ENCODE measurements around the gene NOS3.

Gene NOS3

DNA sequence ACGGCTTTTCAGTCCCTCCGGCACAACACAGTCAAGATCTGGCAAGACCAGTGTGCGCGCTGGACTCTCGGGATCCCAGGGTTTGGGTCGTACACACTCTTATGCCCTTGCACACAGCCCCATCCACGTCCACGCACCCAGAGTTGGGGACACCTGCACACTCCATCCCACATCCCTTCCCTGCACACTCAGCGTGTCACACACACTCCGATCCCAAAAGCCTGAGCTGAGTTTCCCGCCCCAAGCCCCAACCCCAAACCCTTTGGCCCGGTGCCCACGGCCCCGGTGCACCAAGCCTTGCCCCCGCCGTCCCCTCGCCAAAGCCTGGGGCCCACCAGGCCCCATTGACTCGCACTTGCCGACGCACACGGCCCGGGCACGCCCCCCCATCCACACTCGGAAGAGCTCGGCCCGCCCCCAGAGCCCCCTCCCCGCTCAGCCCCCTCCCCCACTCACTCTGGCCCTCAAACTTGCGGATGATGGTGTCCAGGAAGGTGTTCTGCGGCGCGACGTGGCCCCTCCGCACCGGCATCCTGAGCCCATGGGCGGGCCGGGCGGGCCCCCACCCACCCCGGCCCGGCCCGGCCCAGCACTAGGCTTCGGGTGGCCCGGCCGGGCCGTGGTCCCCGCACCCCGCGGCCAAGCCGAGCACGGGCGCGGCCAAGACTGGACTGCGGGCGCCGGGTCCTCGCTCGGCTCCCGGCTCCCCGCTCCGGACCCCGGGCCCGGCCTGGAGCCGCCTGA, 13.3 kb upstream of the NOS3 start:
- DNase-seq (ENCODE audit: extremely low read depth in 1 of 2, low read depth in 1 of 2), result no peak

DNA sequence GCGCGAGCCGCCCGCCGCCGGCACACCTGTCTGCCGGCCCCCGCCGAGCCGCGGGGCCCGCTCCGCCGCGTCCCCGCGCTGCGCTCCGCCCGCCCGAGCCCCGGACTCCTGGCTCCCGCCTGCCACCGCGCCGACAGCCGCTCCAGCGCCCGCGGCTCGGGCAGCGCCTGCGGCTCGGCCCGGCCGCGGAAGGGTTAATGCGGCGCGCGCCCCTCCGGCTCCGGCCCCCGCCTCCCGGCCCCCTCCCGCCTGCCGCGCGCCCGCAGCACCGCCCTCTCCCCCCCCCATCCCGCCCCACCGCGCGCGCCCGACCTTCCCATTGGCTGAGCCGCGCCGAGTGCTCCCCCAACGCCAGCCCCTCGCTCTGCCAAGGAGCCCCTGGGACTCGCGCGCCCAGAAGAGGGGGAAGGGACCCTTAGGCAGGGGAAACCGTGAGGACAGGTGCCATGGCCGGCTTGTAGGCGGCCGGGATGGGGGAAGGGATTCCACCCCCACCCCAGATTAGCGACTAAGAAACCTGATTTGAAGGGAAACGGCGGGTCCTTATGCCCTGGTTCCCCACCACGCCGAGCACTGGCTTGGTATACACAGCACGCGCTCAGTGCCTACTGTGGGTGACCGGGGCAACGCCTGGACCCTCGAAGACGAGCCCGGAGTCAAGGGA, 12.6 kb upstream of the NOS3 start, which contains the start of gene KCNH2:
TSS of gene KCNH2 (minus strand) at position 196 of the 664 bp plus-strand sequence. CDS start 408 bp downstream, outside the sequence.
- DNase-seq (ENCODE audit: extremely low read depth in 1 of 2, low read depth in 1 of 2), result no peak

DNA sequence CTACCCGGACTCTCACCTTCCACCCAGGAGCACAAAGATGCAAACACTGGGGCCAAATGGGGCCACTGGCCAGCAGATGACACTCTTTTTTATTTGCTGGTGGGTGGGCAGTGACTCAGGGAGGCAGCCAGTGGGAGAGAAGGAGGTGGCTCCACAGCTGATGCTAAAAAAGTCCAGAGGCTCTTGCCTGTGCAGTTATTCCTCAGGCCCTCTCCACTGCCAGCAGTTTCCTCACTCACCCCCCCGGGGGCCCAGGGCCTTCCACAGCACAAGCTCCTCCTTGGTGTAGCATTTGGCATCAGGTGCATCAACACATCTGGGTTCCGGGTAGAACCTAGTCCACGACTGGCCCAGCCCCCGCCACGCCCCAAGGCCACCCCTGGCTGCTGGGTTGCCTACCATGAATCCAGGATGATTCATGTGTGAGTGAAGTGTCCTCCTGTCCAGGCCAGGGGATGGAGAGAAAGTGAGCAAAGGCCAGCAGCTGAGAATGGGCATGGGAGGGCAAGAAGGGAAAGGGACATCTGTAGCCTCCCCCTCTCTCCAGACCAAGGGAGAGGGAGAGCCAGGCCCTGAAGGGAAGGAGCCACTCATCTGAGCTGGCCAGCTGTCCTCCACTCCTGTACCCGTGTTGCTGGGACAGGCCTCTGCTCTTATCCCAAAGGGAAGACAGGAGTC, 11.0 kb upstream of the NOS3 start:
- DNase-seq (ENCODE audit: extremely low read depth in 1 of 2, low read depth in 1 of 2), result no peak

DNA sequence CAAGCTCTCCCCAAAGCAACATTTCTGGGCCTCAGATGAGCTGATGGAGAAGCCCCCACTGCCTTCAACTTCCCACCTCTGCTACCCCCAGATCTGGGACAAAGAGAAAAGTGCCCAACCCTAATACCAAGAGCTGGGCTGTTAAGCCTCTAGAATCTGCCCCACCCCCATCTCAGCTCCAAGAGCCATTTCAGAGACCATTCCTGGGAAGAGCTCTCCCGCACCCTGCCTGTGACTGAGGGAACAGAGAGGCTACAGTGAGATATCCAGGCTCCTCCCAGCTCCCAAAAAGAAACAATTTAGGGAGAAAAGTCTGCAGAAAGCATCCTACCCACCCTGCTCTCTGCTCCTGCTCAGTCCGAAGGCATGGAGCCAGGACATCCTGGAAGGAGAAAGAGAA, 10.2 kb upstream of the NOS3 start:
- DNase-seq (ENCODE audit: extremely low read depth in 1 of 2, low read depth in 1 of 2), result no peak

DNA sequence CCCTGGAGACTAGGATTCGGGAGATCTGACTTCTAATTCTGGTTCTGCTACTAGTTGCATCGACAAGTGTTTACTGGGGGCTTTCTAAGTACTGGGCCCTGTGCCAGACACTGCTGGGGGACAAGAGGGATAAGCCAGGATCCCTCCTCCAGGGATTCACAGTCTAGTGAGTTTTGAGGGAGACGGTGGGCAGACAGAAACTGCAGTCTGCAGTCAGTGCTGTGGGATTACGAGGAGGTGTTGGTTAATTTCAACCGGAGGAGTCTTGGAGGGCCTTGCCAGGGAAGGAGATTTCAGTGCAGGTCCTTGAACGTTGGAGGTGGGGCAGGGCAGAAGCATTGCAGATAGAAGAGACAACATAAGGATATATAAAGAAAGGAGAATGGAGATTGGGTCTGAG, 9.2 kb upstream of the NOS3 start:
- DNase-seq (ENCODE audit: extremely low read depth in 1 of 2, low read depth in 1 of 2), result no peak

DNA sequence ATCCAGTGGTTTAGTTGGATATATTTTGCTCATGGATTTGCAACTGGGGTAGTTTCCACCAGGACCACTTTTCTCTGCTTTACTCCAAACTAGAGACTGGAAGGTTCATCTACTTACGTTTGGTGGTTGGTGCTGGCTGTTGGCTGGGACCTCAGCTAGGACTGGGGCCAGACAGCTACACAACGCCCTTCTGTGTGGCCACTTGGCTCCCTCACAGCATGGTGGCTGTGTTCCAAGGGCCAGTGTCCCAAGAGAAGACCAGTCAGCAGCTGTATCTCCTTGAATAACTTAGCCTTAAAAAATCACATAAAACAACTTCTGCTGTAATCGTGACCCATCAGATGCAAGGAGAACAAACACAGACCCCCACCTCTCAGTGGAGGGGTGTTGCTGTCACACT, 8.5 kb upstream of the NOS3 start:
- DNase-seq (ENCODE audit: extremely low read depth in 1 of 2, low read depth in 1 of 2), result no peak

DNA sequence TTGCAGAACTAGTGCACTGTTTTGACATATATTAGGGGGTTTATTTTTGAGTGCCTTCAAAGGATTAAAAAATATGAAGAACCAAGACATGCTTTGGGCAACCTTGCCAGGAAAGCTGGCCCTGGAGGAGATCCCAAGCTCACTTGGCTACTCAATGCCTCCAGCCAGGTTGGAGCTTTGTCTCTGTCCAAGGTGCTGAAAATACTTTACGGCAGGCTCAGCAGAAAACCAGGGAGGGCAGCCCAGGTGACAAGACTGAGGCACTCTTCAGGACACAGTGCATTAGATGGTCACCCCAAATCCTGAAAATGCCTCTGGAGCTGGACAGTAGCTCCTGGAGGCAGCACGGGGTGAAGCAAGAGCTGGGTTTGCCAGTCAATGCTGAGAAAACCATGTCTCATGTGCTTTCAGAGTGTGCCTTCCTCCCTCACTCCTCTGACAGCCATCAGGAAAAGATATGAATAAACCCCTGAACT, 6.9 kb upstream of the NOS3 start:
- DNase-seq (ENCODE audit: extremely low read depth in 1 of 2, low read depth in 1 of 2), result no peak

DNA sequence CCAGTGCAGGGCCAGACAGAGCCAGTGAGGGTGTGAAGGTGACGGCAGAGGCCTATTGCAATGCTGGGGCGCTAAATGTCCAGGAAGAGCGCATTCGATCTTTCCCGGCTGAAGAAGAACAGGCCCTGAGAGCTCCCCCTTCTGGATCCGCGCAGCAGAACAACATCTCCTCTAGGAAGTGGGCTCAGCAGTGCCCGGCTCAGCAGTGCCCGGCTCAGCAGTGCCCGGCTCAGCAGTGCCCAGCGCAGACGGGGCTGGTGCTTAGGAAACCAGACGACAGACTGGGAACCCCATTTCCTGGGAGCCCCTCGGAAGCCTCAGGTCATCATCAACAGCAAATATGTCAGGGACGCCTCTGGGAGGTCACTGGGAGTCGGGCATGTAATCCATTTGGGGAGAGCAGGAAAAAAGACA, 4.7 kb upstream of the NOS3 start:
- no peak for DNase-seq (ENCODE audit: extremely low read depth in 1 of 2, low read depth in 1 of 2)

DNA sequence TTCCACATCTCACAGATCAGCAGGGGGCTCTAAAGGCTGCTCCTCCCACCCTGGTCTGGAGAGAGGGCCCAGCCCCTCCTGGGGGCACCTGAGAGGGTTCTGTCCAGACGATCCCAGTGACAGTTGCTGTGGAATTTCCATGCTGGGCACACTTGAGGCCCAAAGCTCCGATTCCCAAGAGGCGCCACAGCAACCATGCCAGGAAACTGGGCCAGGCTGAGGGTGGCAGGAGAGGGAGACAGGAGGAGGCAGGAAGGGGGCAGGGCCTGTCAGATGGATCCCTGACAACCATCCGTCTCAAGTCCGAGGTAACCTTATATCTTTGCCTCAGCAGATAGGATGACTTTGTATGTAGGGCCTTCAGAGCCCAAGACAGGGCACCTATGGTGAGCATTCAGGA, 4.3 kb upstream of the NOS3 start:
- no peak for DNase-seq (ENCODE audit: extremely low read depth in 1 of 2, low read depth in 1 of 2)

DNA sequence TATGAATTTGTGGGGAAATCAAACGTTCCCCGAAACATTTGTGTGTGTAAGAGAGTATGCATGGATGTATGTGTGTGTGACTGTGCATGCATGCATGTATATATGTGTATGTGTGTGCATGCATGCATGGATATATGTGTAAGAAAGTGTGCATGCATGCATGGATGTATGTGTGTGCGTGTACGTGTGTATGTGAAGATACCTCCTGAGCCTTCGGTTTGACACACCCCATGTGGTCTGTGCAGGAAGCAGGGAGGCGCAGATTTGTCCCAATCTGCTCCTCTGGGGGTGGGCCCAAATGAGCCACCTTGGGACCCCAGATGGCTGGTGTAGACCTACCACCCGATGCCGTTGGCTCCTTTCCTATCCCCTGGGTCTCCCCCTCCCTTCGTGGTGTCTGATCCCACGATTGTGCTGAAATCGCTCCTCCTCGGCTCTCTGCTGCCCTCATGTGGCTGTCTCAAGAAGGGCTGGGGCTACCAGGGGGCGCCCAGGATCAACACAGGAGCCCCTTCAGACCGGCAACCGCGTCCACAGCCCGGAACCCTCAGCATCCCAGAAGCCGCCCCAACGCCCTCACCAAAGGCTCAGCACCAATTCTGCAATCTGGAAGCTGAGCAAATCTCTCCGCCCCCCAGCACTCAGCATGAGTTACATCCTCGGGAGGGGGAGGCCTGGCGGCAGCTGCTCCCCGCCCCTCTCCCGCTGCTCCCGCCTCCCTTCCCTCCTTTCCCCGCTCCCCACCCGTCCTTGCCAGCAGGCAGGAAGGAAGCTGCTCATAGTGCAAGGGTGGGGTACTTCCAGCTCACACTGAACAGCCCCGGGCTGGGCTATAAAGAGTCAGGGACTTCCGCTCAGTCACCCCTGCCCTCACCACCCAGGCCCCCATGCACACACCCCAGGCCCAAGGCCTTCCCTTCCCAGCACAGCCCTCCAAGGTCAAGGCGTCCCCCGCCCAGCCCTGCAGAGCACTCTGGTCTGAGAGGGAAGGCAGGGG, 2.3 kb upstream of the NOS3 start:
- DNase-seq (ENCODE audit: extremely low read depth in 1 of 2, low read depth in 1 of 2), result no peak

DNA sequence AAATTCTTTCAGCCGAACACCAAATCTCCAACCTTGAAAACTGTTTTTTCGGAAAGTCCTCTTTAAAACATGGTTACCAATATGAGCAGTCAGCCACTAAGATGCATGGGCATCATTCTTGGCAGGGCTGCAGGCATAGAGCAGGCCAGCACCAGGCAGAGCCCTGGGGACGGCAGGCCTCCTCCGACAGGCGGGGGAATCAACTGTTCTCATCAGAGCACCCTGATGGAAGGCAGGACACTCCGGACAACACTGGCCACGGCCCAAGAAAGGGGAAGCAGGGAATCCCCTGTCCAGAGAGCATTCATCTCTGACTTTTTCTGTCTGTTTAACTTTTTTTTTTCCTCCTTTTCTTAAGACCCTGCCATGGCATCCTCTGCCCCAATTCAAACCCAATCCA, 1.4 kb upstream of the NOS3 start:
- DNase-seq (ENCODE audit: extremely low read depth in 1 of 2, low read depth in 1 of 2), result no peak

DNA sequence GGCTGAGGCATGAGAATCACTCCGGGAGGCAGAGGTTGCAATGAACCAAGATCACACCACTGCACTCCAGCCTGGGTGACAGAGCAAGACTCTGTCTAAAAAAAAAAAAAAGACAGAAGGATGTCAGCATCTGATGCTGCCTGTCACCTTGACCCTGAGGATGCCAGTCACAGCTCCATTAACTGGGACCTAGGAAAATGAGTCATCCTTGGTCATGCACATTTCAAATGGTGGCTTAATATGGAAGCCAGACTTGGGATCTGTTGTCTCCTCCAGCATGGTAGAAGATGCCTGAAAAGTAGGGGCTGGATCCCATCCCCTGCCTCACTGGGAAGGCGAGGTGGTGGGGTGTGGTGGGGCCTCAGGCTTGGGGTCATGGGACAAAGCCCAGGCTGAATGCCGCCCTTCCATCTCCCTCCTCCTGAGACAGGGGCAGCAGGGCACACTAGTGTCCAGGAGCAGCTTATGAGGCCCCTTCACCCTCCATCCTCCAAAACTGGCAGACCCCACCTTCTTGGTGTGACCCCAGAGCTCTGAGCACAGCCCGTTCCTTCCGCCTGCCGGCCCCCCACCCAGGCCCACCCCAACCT, 1.3 kb downstream of the NOS3 start:
- DNase-seq (ENCODE audit: extremely low read depth in 1 of 2, low read depth in 1 of 2), result no peak

DNA sequence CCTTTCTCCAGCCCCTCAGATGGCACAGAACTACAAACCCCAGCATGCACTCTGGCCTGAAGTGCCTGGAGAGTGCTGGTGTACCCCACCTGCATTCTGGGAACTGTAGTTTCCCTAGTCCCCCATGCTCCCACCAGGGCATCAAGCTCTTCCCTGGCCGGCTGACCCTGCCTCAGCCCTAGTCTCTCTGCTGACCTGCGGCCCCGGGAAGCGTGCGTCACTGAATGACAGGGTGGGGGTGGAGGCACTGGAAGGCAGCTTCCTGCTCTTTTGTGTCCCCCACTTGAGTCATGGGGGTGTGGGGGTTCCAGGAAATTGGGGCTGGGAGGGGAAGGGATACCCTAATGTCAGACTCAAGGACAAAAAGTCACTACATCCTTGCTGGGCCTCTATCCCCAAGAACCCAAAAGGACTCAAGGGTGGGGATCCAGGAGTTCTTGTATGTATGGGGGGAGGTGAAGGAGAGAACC, 2.1 kb downstream of the NOS3 start:
- no peak for DNase-seq (ENCODE audit: extremely low read depth in 1 of 2, low read depth in 1 of 2)

DNA sequence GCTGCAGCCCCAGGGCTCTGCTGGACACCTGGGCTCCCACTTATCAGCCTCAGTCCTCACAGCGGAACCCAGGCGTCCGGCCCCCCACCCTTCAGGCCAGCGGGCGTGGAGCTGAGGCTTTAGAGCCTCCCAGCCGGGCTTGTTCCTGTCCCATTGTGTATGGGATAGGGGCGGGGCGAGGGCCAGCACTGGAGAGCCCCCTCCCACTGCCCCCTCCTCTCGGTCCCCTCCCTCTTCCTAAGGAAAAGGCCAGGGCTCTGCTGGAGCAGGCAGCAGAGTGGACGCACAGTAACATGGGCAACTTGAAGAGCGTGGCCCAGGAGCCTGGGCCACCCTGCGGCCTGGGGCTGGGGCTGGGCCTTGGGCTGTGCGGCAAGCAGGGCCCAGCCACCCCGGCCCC, 2.7 kb downstream of the NOS3 start:
- no peak for DNase-seq (ENCODE audit: extremely low read depth in 1 of 2, low read depth in 1 of 2)

DNA sequence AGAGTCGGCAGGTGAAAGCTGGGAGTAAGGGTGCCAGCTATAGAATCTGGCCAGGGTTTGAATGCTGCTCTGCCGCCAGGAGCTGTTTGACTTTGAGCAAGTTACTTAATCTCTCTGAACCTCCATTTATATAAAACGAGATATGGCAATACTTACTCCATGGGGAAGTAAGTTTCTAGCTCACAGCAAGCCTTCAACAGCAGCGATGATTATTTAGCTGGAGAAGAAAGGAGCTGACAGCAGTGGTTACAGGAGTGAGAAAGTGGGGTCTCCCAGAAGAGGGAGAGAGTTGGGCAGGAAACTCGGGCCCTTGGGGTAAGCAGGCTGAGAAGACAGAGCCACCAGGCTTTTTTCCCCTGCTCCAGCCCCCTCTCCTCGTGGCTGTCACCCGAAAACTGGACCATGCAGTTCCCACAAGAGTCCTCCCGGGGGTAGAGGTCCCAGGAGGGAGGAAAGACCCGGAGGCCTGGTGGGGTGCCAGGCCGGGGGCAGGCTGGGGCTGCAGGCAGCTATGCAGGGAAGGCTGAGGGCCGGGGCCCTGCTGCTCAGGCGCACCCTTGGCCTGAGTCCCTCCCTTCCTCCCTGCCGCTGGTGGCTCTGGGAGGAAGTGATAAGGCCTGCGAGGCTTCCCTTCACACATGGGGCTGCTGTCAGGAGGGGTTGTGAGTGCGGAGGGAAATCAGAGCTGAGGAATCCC, 3.5 kb downstream of the NOS3 start:
- no peak for DNase-seq (ENCODE audit: extremely low read depth in 1 of 2, low read depth in 1 of 2)

DNA sequence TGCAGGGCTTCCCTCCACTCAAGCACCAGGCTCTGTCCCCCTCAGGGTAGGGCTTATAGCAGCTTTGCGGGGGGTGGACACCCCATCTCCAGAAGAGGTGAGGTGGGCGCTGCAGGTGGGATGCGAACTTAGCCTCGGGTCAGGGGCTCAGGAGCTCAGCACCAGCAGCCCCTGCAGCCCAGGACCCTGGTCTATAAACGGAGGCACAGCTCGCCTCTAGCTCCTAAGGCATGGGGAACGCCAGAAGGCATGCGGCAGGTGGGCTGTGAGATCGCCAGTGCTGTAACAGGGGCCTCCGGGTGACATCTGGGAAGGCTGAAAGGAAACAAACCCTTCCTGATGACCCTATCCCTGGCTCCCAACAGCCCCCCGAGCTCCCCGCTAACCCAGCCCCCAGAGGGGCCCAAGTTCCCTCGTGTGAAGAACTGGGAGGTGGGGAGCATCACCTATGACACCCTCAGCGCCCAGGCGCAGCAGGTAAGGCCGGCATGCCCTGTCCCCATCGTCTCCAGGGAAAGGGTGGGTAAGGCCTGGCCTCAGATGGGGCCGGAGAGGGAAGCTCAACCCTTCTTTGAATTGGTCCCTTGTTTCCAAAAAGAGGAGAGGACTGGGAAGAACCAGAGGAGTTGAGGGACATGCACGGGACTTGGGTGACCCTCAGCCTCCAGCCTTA, 4.2 kb downstream of the NOS3 start:
- DNase-seq (ENCODE audit: extremely low read depth in 1 of 2, low read depth in 1 of 2), result no peak

DNA sequence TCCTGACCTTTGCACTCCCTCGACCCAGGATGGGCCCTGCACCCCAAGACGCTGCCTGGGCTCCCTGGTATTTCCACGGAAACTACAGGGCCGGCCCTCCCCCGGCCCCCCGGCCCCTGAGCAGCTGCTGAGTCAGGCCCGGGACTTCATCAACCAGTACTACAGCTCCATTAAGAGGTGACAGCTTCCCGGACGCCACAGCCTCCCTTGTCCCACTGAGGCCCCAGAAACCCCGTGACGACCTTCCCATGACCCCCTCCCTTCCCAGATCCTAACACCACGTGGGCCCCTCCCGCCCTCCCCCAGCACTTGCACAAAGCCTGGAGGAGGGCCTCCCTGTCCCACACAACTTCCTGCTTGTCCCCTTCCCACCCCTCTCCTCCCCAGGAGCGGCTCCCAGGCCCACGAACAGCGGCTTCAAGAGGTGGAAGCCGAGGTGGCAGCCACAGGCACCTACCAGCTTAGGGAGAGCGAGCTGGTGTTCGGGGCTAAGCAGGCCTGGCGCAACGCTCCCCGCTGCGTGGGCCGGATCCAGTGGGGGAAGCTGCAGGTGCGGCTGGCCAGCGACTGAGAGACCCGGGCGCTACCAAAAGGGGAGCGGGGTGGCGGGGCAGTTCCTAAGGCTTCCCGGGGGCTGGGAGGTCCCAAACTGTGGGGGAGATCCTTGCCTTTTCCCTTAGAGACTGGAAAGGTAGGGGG, 5.7 kb downstream of the NOS3 start:
- no peak for DNase-seq (ENCODE audit: extremely low read depth in 1 of 2, low read depth in 1 of 2)

DNA sequence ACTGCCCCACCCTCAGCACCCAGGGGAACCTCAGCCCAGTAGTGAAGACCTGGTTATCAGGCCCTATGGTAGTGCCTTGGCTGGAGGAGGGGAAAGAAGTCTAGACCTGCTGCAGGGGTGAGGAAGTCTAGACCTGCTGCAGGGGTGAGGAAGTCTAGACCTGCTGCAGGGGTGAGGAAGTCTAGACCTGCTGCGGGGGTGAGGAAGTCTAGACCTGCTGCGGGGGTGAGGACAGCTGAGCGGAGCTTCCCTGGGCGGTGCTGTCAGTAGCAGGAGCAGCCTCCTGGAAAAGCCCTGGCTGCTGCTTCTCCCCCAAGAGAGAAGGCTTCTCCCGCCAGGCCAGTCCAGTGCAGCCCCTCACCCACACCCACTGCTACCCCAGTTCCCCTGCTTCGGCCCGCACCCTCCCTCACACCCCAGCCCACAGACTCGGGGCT, 6.3 kb downstream of the NOS3 start:
- no peak for DNase-seq (ENCODE audit: extremely low read depth in 1 of 2, low read depth in 1 of 2)

Measured in stimulated activated CD8-positive, alpha-beta memory T cell treated with anti-CD3 and anti-CD28 coated beads, Interleukin-7, amount 100 ng/mL, for 48 hours (primary cell).